ENCODE data around the gene ZNF492.

DNA sequence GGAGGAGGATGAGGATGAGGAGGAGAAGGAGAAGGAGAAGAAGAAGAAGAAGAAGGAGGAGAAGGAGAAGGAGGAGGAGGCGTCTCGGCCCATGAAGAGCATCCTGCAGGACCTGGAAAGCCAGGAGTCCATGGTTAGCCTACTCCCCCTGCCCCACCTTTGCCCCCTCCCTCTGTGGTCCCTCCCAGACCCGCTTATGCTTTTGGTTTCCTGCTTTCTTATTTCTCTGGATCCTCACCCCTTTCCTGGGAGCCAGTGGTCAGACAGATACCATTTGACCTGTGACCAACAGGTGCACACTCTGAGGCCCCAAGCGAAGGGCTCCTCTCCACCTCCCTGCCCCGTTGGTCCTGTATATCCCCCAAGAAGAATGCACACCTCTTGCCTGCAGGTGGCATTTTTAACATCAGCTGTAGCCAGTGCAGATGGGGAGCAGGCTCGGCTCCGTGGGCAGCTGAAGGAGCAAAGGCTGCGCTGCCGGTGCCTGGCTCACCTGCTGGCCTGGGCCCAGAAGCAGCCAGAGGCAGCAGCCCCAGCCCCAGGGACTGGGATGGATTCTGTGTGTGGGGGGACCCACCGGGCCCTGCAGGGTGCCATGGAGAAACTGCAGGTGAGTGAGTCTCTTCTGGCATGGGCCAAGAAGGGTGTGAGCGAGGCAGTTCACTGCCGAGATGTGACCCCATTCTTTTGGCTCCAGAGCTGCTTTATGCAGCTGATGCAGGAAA lies 32.1 kb upstream of the ZNF492 start:
- TF ChIP-seq ZNF274 (IDR thresholded peaks at IDR 0.05; ENCODE audit: low read depth, low read length) (no peak), YY1 (IDR thresholded peaks at IDR 0.05; ENCODE audit: insufficient read depth, insufficient read length) (no peak), SUZ12 (IDR thresholded peaks at IDR 0.05; ENCODE audit: extremely low read depth, insufficient read depth, insufficient read length) (no peak)

All from NT2/D1 (cell line).